PFSK-1 (cell line): Measurements from ENCODE around the gene FAM9C.

ENCODE experiments used
- FOXP2 ChIP-seq: optimal IDR thresholded peaks from 2 replicates; pipeline ENCODE3; 2011; ENCODE audit warnings: borderline replicate concordance, control low read depth, inconsistent platforms; ENCODE audit not compliant: insufficient read depth; ENCODE audit errors: extremely low read length, extremely low read depth
- POLR2AphosphoS5 ChIP-seq: IDR thresholded peaks from 2 replicates; pipeline ENCODE4 v1.6.1; 2012; ENCODE audit warnings: low read depth, mild to moderate bottlenecking, control low read depth, low read length, moderate library complexity
- REST ChIP-seq, 2 experiments: IDR thresholded peaks; 2 replicates each; pipeline versions ENCODE4 v1.6.1 to v1.8.0; 2011 to 2012; ENCODE audit warnings: low read depth in 2 of 2, low read length in 2 of 2, control low read depth in 1 of 2, inconsistent platforms in 1 of 2, mild to moderate bottlenecking in 1 of 2, moderate library complexity in 1 of 2; ENCODE audit not compliant: insufficient read depth in 1 of 2
- TAF1 ChIP-seq: IDR thresholded peaks from 2 replicates; pipeline ENCODE4 v1.6.1; 2012; ENCODE audit warnings: low read length, control low read depth, borderline replicate concordance; ENCODE audit not compliant: insufficient read depth

DNA sequence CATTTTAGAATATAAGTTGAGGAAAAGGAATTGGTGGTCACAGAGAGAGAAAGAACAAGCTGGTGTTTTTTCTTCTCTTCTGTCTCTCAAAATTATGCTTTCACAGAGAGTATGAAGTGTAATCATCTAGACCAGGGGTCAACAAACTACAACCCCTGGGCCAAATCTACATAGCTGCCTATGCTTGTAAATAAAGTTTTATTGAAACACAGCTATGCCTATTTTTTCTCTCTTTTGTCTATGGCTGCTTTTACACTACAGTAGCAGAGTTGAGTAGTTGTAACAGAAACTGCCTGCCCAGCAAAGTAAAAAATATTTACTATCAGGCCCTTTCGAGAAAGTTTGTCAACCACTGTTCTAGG is 6.7 kb upstream of the FAM9C start:
- no peak for TF ChIP-seq POLR2AphosphoS5
- TF ChIP-seq TAF1, result no peak
- TF ChIP-seq FOXP2, result no peak
- TF ChIP-seq REST (IDR thresholded peaks at IDR 0.05; ENCODE audit: insufficient read depth in 1 of 2, low read depth in 2 of 2, low read length in 2 of 2), result no peak
